Heart right ventricle (tissue), 16 donors: ENCODE measurements around the gene FAM217B. TPM values are rescaled to one million over a fixed set of nuclear protein-coding genes. Genes with fewer than 3 reads are reported as not detected.

ENCODE experiments used
- ATAC-seq, 8 donors: fragments of 200-7000 bp; cut with Tn5 transposase; one replicate each; pipeline ENCODE4 v1.9.1; 2020; ENCODE audit warnings: mild to moderate bottlenecking in 8 of 8, moderate library complexity in 8 of 8, moderate number of reproducible peaks in 1 of 8
- DNase-seq, 2 donors: peaks; one replicate each; pipeline ENCODE4 v3.0.0-alpha.2; 2020
- H3K27ac ChIP-seq, 10 donors: fragments of 200-600 bp; sonication (generic) in 2 of 10; one replicate each; pipeline versions ENCODE4 v1.5.0 to v1.8.0; 2020 to 2022; ENCODE audit warnings: mild to moderate bottlenecking in 3 of 10
- H3K27me3 ChIP-seq, 7 donors: fragments of 200-600 bp; one replicate each; pipeline ENCODE4 v1.8.0; 2021 to 2022; ENCODE audit warnings: mild to moderate bottlenecking in 2 of 7
- H3K36me3 ChIP-seq, 9 donors: fragments of 200-600 bp; sonication (generic) in 1 of 9; one replicate each; pipeline versions ENCODE4 v1.5.0 to v1.8.0; 2020 to 2022; ENCODE audit warnings: mild to moderate bottlenecking in 2 of 9
- H3K4me1 ChIP-seq, 9 donors: fragments of 200-600 bp; sonication (generic) in 1 of 9; one replicate each; pipeline versions ENCODE4 v1.5.0 to v1.8.0; 2020 to 2022; ENCODE audit warnings: mild to moderate bottlenecking in 4 of 9
- H3K4me3 ChIP-seq, 10 donors: fragments of 200-600 bp; sonication (generic) in 2 of 10; one replicate each; pipeline versions ENCODE4 v1.5.0 to v1.8.0; 2020 to 2022; ENCODE audit warnings: mild to moderate bottlenecking in 7 of 10, moderate library complexity in 2 of 10
- H3K9me3 ChIP-seq, 11 donors: fragments of 200-600 bp in 10 of 11; sonication (generic) in 2 of 11; one replicate each; pipeline versions ENCODE4 v1.5.0 to v1.8.0; 2013 to 2022; ENCODE audit warnings: mild to moderate bottlenecking in 2 of 11, control low read depth in 1 of 11, moderate library complexity in 1 of 11
- WGBS, 2 donors: extraction: QIAGEN DNeasy Blood & Tissue Kit; methylation state at CpG; one replicate each; pipeline ENCODE4 v1.1.7; 2013; ENCODE audit warnings: inconsistent platforms in 1 of 2; 5-methylcytosine and 5-hydroxymethylcytosine counted together
- intact Hi-C, 10 donors: fragments of 100-400 bp; cut with DNase I; formaldehyde crosslinking; loops; one replicate each; pipeline versions ENCODE4 v1.11.1 to v1.14.2; 2022
- polyA plus RNA-seq, 2 donors: library from polyadenylated mRNA; stranded (reverse); fragments of 200-250 nt; gene quantifications; one replicate each; pipeline ENCODE4 v1.2.3, GENCODE V29; 2013
- total RNA-seq, 10 donors: library from RNA; stranded (reverse); fragmentation: NEBNext Ultra II Directional in 3 of 10; extraction: Animal tissue kit (Norgen Biotek cat#: 25700) in 3 of 10; gene quantifications; one replicate each; pipeline versions ENCODE4 v1.2.1 to v1.2.4, GENCODE V29; 2021 to 2023
- TF ChIP-seq, protein P1 (sequence below), 9 donors: fragments of 200-600 bp; sonication (generic) in 2 of 9; IDR thresholded peaks; one replicate each; pipeline versions ENCODE4 v1.5.0 to v1.8.0; 2021 to 2022; ENCODE audit warnings: antibody characterized with exemption in 9 of 9, mild to moderate bottlenecking in 5 of 9, moderate library complexity in 1 of 9
- donor health status: Arrhythmogenic right ventricular cardiomyopathy.
- donor health status: ischemic (EF 13 %, LVEDD 7.1; RV severe dilation, severe dysfunction).
- donor health status: healthy with polysubstance abuse.
- donor health status: DM: no; HTN: yes; CAD: no.
- donor health status: DM: no; HTN: no; CAD: no.
- donor health status: ischemic (EF 25% LVEDD 6.9; RV normal size, moderate dysfunction).
- donor health status: ischemic (EF 25% LVEDD 5.7; RV mildly dilated, moderate dysfunction).
- donor health status: healthy.
- donor health status: DM: yes; HTN: yes; CAD: no.
- donor health status: Ischemic cardiomyopathy.
- donor health status: ischemic (EF 35%, LVEDD 5.7; RV mildly dilated, moderate dysfunction).
- donor health status: nonischemic (EF 11% LVEDD 7.7; RV severe dilation, severe dysfunction).
- donor health status: DM: yes; HTN: yes; CAD: no.
- donor health status: PGD.
- donor health status: ischemic (EF 29% LVEDD 5.4; RV normal size, mild dysfunction).
- donor health status: nonischemic (EF 23%, LVEDD 6.1; RV moderate dilation, normal function).

The FAM217B gene
- total and polyA plus RNA-seq, 12 donors = 2.4 to 38.3 (median 27.2) TPM

DNA sequence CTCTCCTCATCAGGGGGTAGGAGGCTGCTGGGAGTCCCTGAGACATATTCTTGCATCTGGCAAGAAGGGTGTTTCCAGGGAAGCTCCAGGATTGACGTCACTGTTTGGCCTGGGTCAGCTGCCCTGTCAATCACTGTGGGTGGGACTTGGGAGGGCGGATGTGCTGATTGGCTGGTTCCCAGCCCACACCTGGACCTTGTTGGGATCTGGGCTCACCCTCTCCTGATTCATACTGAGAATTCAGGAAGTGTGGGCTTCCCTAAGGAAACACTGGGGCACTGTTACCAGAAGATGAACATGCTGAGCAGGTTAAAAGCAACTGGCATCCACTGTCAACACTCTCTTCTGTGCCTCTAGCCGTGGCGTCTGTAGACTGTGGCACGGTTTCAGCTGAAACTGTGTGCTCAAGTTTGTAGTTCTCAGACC lies 54.5 kb downstream of the FAM217B start:
- intact Hi-C loops = no loop called here
- peaks cover 0 to 3% (median 0%) of the 10 kb centered on the region in 9 donors for H3K36me3 ChIP-seq
- no peaks in the 10 kb centered on the region for H3K9me3 ChIP-seq
- H3K4me1 ChIP-seq = peaks cover 3 to 25% (median 14%) of the 10 kb centered on the region in 9 donors
- WGBS, 2 donors = 42 to 43% methylated on average over 5 of the region's 5 CpGs
- peak; percentile 17 to 32 for DNase-seq
- TF ChIP-seq, protein P1, sequence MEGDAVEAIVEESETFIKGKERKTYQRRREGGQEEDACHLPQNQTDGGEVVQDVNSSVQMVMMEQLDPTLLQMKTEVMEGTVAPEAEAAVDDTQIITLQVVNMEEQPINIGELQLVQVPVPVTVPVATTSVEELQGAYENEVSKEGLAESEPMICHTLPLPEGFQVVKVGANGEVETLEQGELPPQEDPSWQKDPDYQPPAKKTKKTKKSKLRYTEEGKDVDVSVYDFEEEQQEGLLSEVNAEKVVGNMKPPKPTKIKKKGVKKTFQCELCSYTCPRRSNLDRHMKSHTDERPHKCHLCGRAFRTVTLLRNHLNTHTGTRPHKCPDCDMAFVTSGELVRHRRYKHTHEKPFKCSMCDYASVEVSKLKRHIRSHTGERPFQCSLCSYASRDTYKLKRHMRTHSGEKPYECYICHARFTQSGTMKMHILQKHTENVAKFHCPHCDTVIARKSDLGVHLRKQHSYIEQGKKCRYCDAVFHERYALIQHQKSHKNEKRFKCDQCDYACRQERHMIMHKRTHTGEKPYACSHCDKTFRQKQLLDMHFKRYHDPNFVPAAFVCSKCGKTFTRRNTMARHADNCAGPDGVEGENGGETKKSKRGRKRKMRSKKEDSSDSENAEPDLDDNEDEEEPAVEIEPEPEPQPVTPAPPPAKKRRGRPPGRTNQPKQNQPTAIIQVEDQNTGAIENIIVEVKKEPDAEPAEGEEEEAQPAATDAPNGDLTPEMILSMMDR (IDR thresholded peaks at IDR 0.05) = no peak
- peak; percentile 52 to 85 (median 68) for ATAC-seq
- H3K4me3 ChIP-seq = peak overlapping the region in 4 of 10 donors; percentile 10 to 30 (median 16)
- no peaks in the 10 kb centered on the region for H3K27me3 ChIP-seq
- H3K27ac ChIP-seq = no peak overlapping the region

DNA sequence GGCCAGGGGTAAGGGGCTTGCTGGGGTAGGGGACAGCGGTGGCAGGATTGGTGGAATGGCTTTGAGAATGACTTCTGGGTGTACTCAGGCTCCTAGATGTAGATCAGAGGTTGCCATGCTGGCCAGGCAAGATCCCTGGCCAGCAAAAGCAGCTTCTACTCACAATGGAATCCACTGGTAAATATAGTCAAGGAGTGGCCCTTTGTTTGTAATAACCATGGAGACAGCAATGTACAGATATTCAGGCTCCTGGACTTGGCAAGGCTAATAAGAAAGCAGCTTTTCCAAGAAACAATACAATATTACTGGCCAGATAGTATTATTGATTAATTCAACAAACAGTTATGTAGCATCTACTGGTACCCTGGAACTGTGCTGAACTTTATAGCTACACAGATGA lies 55.9 kb downstream of the FAM217B start:
- peak in 1 of 8 donors; percentile 33 for ATAC-seq
- Histone ChIP-seq H3K4me3 (no peak overlapping the region), H3K27ac (no peak overlapping the region), H3K9me3 (no peaks in the 10 kb centered on the region), H3K4me1 (peaks cover 3 to 25% (median 14%) of the 10 kb centered on the region in 9 donors), H3K27me3 (no peaks in the 10 kb centered on the region), H3K36me3 (peaks cover 0 to 3% (median 0%) of the 10 kb centered on the region in 9 donors)
- no peak for DNase-seq
- 95 to 100% methylated on average over 1 of the region's 1 CpG for WGBS, 2 donors
- intact Hi-C loops = no loop called here
- TF ChIP-seq, protein P1 (IDR thresholded peaks at IDR 0.05) = no peak

DNA sequence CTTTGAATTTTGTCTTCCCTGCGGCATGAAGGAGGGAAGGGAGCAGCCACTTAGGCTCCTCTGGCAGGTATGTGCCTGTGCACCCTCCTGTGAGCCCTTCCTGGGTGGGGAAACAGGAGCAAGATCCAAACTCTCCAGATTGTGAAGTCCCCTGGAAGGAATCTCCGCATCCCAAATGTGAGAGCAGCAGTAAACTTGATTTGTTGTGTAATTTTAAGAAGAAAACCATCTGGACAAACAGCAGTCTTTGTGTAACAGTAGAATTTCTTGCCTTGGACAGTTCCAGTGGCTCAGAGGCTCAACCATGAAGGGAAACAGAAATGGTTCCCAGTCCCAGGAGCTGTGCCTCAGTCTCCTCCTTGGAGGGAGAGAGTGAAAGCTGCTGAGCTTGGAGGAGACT lies 57.7 kb downstream of the FAM217B start:
- H3K9me3 ChIP-seq = no peaks in the 10 kb centered on the region
- H3K36me3 ChIP-seq = peaks cover 0 to 3% (median 0%) of the 10 kb centered on the region in 9 donors
- DNase-seq (no peak), ATAC-seq (no peak)
- H3K27me3 ChIP-seq = no peaks in the 10 kb centered on the region
- WGBS, 2 donors = 91 to 92% methylated on average over 2 of the region's 2 CpGs
- H3K4me3 ChIP-seq = no peak overlapping the region
- intact Hi-C loops = no loop called here
- peaks cover 3 to 25% (median 14%) of the 10 kb centered on the region in 9 donors for H3K4me1 ChIP-seq
- TF ChIP-seq, protein P1 (IDR thresholded peaks at IDR 0.05) = no peak
- no peak overlapping the region for H3K27ac ChIP-seq

Other genes starting within 250 kb of the FAM217B start
- 1 to 10 TPM in 4 of 10 donors, under 1 TPM in 6; 0.45 to 2.5 (median 0.93) TPM for gene SYCP2, start 6.8 kb upstream of the FAM217B start, total RNA-seq
- 1 to 10 TPM in 1 of 2 donors, under 1 TPM in 1; 0.75 to 7.5 TPM for gene SYCP2, start 6.8 kb upstream of the FAM217B start, polyA plus RNA-seq
- 10 to 100 TPM in 6 of 10 donors, 1 to 10 TPM in 4; 7.6 to 14.3 (median 10.1) TPM for gene PPP1R3D, start 84 bp upstream of the FAM217B start, total RNA-seq
- gene PPP1R3D, start 84 bp upstream of the FAM217B start, polyA plus RNA-seq = 1 to 10 TPM; 4.0 to 6.1 TPM
- gene CDH26, start 18.0 kb downstream of the FAM217B start, total RNA-seq = 1 to 10 TPM in 3 of 10 donors, under 1 TPM in 7; 0.34 to 2.0 (median 0.89) TPM
- 1 to 10 TPM in 1 of 2 donors, under 1 TPM in 1; 0.45 to 2.4 TPM for gene CDH26, start 18.0 kb downstream of the FAM217B start, polyA plus RNA-seq